ENCODE measurements around the gene DOP1B.
"Not testable (repeated sequence)": the region's sequence is repeated elsewhere in the genome, so short reads cannot be mapped to it uniquely, and the experiment has no call there.

- TF ChIP-seq CTCF, POLR2A (IDR thresholded peaks at IDR 0.05): not testable (repeated sequence)
Measured at GRCh38 chr21:36144233-36144632, 12.4 kb upstream of the DOP1B start.

Data from Peyer's patch (tissue), 4 donors.